Measurements from ENCODE around the gene LIPE. TPM values are rescaled to one million over a fixed set of nuclear protein-coding genes. Genes with fewer than 3 reads are reported as not detected.

Gene LIPE
- total RNA-seq, 1 donor from 2014 or later, result 20.9 TPM

DNA sequence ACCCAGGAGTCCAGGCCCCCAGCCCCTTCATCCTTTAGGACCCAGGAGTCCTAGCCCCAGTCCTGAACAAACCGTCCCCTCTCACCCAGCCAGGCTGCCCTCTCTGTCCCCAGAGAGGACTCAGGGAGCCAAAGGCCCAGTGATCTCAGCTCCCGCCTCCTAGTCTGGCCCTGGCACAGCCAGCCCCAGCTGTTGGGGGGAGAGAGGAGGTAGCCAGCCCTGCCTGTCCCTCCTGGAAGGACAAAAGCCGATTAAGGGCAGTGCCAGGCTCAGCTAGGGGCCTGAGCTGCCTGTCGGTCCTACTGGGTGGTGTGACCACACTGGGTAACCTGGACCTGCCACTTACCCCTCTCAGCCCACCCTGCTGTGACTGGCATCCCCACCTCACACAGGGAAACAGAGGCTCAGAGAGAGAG, 14.5 kb downstream of the LIPE start:
- DNase-seq (ENCODE audit: low spot score), result no peak

DNA sequence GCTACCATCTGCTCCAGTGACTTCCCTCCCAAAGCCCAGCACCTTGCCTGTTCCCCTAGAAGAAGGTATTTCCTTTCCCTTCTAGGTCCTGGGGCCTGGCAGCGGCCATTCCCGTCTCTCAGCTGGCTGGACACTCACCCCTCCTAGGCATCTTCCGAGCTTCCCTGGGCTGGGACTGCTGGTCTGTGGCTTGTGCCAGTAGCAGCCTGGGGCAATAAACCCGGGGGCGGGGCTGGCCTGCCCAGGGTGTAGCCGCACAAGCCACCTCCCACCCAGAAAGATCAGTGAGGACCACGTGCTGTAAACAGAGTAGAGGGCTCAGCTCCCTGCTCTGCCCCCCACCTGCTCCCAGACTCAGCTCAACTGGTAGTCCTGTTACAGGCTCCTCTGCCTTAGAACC, 15.0 kb downstream of the LIPE start:
- no peak for DNase-seq (ENCODE audit: low spot score)

DNA sequence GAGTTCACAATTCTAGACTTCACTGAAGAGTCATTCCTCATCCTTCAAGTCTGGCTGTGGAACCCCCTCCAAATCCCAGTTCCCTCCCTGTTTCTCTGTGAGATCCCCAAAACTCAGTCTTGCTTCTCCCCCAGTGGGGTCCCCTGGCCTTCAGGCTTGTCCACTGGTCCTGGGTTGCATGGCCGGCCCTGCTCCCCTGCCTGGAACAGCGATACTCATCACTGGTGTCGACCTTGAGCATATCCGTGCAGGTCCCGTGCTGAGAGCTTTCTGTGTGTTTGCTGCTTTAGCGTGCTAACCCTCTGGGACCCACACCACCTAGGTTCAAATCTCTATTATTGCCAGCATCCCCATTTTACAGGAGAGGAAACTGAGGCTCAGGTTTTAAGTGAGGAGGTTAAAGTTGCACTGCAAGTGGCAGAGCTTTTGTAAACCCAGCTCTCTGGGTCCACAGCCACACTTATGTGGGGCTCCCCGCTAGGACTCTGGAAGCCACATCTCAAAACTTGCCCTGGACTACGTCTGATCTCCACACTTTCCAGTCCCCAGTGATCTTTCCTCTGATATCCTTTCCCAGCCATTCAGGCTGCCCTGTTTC, 15.5 kb downstream of the LIPE start:
- DNase-seq (ENCODE audit: low spot score), result no peak

DNA sequence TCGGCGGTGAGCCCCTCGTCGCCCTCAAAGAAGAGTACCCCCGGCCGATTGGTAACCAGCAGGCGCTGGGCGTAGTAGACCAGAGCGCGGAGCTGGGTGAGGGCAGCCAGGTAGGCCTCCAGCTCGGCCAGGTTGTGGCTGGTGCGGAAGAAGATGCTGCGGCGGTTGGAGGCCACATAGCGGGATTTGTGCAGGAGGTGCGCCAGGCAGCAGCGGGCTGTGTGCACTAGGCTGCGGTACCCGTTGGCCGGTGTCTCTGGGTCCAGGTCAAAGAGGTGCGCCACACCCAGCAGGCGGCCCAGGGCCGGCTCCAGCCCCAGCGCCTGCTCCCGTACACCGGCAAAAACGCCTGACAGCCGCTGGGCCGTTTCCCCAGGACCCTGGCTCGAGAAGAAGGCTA, 16.8 kb downstream of the LIPE start:
- no peak for DNase-seq (ENCODE audit: low spot score)

DNA sequence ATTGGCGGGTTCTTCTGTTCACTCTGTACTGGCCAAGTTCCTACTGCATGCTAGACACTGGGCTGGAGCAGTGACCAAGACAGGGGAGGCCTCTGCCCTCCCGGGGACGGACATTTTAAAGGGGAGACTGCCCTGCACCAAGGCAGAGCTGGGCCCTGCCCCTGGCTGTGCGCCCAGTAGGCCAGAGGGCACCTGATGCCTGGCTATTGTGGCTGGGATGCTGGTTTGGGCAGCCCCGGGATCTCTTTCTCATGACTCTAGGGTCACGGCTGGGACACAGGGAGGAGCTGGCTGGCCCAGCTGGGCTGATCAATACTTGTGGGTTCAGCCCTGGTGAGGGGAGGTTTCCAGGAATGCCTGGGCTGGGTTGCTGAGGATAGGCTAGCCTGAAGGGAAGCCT, 17.7 kb downstream of the LIPE start:
- DNase-seq (ENCODE audit: low spot score), result peak; percentile 34

DNA sequence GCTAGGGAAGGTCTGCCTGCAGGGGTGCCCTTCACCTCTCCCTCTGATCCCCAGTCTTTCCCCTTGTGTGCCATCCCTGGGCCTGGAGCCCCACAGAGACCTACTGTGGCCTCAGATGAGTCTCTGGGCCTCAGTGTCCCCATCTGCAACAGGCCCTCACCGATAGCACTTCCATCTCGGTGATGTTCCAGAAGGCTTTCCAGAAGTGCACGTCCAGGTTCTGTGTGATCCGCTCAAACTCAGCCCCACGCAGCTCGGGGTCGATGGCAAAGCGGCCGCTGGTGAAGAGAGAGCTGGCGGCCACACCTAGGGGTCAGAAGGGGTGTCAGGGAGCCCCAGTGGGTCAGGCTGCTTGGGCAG, 19.4 kb downstream of the LIPE start:
- DNase-seq (ENCODE audit: low spot score), result no peak

DNA sequence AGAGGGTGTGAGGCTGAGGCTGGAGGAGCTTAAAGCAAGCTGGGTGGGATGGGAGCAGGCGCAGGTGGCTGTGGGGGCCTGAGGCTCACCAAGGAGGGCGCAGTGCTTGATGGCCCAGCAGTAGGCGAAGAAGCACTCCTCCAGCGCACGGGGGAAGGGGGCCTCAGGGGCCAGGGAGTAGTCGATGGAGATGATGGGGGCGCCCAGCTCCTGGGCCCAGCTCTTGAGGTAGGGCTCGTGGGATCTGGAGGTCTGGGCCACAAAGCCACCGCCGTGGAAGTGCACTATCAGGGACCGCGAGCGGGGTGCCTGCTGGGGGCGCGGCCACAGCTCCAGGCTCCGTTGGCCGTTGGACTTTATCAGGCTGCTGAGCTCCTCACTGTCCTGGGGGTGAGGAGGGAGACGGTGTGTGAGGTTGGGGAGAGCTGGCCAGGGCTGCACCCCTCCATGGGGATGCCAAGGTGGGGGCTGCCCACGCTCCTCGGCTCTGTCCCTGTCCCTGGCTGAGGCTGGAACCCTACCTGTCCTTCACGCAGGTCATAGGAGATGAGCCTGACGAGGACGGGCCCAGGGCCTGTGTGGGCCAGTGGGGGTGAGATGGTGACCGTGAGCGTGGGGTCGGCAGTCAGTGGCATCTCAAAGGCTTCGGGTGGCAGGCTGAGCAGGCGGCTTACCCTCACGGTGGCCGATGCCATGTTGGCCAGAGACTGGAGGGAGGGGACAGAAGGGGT, 19.9 kb downstream of the LIPE start:
- DNase-seq (ENCODE audit: low spot score), result no peak

DNA sequence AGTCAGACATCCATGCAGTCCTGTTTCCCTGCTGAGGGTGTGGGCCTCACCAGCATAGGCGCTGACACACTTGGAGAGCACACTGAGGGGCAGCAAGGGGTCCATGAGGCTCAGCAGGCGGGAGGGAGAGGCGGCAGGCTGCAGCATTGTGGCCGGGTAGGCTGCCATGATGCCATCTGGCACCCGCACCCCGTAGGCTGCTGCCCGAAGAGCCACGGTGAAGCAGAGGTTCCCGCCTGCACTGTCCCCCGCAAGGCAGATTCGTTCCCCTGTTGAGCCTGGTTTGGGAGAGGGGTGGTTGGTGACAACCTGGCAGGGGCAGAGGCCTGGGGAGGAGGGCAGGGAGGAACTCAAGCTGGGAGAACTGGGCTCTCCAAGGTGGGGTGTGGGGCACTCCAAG, 21.1 kb downstream of the LIPE start:
- DNase-seq (ENCODE audit: low spot score), result no peak

DNA sequence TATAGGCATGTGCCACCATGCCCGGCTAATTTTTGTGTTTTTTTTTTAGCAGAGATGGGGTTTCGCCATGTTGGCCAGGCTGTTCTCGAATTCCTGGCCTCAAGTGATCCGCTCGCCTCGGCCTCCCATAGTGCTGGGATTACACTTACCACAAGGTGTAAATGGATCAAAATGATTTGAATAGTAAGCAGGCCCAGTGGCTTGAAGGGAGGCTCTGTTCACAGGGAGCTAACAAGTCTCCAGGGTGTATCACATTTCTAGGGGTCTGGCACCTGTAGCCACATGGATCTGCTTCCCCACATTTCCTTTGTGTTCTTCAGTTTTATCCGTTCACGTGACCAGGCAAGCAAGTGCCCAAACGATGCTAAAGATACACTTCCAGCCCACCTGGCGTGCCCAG, 23.6 kb downstream of the LIPE start:
- no peak for DNase-seq (ENCODE audit: low spot score)

DNA sequence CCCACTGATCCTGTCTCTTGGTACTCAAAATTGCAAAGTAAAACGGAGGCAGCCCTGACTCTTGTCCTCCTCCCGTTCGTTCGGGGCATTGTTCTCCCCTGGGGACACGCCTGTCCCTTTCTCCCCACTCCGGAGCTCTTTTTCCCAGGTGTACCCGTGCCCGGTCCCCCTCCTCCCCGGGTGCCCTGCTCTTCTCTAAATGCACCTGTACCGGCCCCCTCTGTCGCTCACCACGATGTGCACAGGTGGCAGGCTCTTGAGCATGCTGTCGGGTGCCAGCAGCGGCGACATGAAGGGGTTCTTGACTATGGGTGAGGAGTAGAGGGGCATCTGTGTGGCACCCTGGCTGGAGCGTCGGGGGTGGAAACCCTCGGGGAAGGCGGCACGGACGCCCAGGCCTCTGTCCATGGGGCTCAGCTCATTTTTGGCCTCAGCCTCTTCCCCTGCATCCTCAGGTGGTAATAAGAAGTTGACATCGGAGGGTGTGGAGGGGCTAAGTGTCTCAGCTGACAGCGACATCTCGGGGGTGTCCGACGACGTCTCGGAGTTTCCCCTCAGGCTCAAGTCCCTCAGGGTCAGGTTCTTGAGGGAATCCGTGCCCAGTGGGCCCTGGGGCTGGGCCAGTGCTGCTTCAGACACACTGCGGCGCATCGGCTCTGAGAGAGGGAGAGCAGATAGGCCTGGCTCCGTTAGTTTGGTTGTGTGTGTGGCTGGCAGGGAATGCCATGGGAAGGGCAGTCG, 24.6 kb downstream of the LIPE start:
- DNase-seq (ENCODE audit: low spot score), result no peak

DNA sequence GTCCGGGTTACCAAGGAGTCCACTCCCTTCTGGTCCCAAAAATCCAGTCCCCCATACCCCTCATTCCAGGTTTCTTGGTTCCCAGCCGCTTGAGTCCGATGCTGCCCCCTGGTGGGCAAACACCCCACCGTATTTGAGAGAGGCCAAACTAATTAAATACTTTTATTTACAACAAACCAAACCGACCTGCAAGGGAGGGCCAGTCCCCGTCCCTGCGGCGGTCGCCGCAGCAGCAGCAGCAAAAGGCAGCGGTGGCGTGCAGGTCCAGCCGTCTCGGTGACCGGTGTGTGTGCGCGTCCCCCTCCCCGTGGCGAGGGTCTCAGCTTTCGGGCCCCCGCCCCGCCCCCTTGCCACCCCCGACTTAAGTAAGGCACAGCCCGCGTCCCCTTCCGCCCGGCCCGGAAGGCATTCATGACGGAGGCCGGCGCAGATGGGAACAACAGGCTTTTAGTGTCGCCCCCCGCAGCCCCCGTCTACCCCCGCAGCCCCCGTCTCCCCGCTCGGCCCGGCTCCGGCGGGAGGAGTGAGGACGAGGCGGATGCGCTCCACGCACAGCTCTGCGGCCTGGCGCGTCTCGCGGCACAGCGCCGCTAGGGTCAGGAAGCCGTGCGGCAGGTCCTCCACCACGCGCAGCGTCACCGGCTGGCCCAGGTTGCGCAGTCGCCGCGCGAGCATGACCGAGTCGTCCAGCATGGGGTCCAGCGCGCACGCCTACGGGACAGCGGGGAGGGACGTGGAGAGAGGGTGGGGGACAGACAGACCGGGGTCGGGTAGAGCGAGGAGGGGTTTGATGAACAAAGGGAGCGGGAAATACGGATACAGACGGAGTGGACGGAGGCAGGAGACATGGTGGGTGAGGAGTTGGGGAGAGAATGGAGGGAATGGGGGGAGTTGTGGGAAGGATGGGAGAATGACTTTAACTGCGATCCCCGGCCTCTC, 25.6 kb downstream of the LIPE start:
- peak; percentile 74 for DNase-seq (ENCODE audit: low spot score)

DNA sequence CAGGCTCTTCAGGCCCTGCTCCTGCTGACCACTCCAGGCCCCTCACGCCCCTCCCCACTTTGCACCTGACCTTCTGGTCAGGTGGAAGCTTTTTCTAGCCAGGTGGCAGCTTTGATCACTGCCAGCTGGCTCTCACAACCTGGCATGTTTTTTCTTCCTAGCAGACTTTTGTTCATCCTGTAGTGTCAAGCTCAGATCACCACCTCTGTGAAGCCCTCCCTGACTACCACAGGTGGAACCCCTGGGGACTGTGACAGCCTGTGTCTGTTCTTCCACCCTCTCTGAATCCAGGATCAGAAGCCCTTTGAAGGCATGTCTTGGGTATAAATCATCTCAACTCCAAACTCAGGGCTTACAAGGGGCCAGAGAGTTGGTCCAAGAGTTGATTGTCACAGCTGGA, 26.8 kb downstream of the LIPE start:
- no peak for DNase-seq (ENCODE audit: low spot score)

DNA sequence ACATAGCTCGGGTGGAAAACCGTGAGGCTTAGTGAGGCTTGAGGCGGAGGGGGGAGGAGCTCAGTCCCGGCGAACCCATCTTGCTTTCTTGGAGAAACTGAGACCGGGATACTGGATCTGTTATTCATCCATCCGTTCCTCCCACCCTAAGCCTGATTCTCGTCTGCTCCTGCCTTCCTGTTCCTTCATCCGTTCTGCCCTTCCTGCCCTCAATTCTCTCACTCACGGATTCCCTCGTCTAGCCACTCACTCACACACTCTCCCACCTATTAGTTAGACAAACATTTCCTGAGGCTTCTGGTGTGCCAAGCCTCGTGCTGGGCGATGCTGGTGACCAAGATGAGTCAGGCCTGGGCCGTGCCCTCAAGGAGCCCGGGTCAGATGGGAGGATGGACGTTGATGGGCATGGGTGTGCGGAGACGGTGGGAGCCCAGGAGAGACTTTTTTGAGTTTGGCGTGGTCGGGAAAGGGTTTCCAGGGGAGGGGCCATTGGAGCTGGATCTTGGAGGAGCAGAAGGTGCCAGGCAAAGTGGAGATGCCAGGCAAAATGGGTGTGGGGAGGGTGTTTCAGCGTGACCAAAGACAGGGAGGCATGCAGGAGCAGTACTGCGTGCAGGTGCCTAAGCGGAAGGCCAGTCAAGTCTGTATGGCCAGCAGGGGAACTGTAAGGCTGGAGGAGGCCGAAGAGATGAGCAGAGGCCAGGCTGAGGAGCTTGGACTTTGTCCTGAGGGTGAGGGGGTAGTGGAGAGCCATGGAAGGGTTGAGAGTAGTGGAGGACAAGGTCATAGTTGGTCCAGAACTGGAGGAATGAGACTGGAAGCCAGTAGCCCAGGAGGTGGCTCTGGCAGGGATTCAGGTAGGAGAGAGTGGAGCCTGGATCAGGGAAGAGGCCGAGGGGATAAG, 29.7 kb downstream of the LIPE start:
- no peak for DNase-seq (ENCODE audit: low spot score)

DNA sequence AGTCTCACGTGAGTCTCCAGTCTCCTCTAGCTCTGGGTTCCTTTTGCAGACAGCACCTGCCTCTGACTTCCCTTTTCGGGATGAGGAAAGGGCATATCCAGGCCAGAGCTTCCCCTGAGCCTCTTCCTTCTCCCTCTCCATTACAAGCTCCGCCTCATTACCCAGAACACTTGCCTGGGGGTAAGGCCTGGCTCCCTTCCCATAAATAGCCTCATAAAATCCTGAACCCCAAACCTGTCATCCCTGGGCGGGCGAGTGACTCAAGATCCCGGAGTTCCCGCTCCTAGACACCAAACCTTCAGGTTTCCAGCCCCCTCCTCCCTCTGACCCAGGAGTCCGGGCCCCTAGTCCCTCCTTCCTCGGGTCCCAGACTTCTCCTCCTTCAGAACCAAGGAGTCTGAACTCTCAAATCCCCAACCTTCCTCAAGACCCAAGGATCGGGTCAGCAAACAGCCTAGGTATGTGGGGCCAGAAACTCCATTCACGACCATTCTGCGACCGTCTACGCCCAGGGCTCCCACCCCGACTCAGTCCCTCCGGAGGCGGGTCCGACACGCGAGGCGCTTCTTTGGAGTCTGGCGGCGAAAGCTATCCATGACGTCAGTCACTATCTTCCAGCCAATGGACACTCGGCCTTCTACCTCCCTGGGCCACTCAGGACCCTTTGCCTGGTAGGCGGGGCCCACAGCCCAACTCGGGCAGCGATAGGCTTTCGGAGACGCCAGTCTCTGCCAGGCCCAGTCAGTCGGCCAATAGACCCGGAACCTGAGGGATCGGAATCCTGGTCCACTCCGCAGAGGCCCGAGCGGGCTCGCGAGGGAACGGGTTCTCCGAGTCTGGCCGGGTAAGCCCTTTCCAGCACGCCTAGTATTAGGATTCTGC, 30.6 kb downstream of the LIPE start:
- DNase-seq (ENCODE audit: low spot score), result peak; percentile 99

DNA sequence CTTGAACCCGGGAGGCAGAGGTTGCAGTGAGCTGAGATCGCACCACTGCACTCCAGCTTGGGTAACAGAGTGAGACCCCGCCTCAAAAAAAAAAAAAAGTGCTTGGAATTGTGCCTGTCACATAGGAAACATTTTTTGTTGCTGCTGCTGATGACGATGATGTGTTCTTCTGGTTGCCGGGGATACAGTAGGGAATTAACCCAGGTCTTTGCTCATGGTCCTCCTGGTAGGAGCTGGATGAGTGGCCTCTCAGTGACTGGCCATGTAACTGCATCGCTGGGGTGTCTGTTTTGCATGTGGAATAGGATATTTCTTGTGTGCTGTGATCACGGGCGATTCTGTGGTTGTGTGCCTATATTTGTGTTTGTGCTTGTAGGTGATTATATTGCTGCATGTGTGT, 32.4 kb downstream of the LIPE start:
- no peak for DNase-seq (ENCODE audit: low spot score)

DNA sequence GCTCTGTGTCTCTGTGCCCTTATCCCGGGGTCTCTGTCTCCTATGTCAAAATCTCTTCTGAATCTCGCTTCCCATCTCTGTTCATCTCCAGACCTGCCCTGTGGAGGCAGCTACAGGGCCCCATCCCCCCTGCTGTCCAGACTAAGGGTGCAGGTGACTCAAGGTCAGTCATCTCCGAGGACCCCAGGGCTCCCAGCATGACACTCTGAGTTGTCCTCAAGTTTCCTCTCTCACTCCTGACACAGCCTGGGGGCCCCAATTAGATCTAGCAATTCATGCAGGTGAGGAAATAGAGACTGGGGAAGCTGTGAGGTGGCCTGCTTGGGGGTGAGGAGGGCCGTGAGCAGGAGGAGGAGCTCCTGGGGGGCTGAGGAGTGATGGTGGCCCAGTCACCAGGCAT, 35.0 kb downstream of the LIPE start:
- no peak for DNase-seq (ENCODE audit: low spot score)

DNA sequence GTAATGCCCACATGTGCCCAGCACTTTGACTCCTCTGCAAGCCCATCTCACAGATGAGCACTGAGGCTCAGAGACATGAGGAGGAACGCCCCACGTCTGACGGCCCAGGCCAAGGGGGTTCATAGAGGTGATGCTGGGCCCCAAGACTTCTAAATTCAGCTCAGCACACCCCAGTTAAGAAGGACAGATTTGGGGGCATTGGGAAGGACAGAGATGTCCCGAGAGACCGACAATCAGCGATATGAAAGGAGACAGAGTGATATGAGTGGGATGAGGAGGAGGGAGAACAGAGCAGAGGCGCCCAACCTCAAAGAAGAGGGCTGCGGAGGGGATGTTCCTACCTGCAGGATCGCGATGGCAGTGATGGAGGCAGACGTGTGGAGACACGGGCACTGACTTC, 37.3 kb downstream of the LIPE start, which contains the start of gene CNFN:
Gene CNFN (minus strand): TSS at position 399 of the 400 bp plus-strand sequence. CDS start 1,260 bp downstream, outside the sequence.
- no peak for DNase-seq (ENCODE audit: low spot score)

DNA sequence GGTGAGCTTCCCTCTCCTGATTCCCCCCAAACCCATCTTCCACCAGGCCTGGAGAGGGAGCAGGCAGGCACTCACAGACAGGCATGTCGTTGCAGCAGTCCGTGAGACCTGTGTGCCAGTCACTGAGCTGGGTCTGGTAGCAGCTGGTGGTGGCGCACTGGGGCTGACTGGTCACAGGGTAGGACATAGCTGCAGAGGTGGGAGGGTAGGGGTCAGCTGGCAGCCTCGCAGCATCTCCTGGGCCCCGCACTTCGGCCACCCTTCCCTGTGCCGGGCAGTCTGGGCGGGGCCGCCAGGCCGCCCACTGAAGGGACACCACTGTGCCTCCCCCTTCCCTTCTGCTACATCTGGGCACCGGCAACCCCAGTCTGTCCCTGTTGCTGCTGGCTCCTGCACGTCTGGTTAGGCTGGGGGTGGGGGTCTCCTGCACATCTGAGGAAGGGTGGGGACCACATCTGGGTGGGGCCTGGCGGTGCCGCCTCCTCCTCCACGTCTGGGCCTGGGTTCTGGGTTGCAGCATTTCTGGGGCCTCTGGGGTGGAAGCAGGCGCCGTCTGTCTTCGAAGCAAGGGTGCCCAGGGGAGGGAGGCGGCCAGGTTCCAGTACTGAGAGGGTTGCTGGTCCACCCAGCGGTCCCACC, 38.2 kb downstream of the LIPE start:
- no peak for DNase-seq (ENCODE audit: low spot score)

DNA sequence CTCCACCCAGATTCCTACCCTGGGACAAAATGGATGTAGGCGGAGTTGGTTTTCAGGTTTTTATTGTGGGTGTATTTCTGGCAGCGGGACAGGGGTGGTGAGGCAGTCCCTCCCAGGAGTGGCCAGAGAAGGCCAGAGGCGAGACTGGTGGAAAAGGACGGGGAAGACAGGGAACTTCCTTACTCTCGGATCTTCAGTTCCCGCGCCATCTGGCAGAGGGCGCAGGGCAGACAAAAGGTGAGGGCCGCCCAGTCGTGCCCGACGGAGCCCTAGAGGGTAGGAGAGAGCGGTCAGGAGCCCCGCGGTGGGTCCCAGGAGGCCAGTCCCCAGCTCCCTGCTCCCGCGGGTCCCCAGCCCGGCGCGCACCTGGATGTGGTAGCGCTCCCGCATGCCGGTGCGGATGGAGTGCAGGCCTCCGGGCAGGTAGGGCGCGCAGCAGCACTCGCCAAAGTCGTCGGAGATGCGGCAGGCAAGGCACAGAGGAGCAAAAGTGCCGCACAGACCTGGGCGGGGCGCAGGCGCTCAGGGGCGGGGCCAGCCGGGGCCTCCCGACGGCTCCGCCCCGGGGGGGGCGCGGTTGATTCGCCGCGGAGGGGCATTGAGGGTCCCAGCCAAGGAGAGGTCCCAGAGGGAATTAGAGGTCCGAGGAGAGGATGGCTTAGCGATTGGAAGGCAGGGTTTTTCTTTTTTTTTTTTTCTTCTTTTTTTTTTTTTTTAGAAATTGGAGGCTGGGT, 40.0 kb downstream of the LIPE start:
- peak; percentile 57 for DNase-seq (ENCODE audit: low spot score)
